K562 (cell line): Measurements from ENCODE around the gene CA7. TPM values are rescaled to one million over a fixed set of nuclear protein-coding genes. Genes with fewer than 3 reads are reported as not detected.

ENCODE experiments used
- ATAC-seq: fragments of 200-7000 bp; cut with Tn5 transposase; 3 replicates; pipeline ENCODE4 v1.9.1; 2020; ENCODE audit warnings: moderate library complexity
- BruUV-seq: library from RNA; stranded (reverse); fragments of 400-500 nt; replicated peaks from 2 replicates; lab custom pipeline; 2021; lab: Mats Ljungman, UMichigan
- CTCF ChIA-PET: fragments of 300-600 bp; formaldehyde crosslinking; extraction: SDS; loops from one replicate; lab custom pipeline; 2021; ENCODE audit warnings: low intra/inter-chr PET ratio; lab: Yijun Ruan, JAX
- POLR2A ChIA-PET: fragments of 300-600, 350-650 bp; sonication (Branson Sonifier 250); formaldehyde crosslinking; extraction: SDS; loops from one replicate; lab custom pipeline; 2021; ENCODE audit warnings: antibody characterized with exemption, inconsistent platforms; lab: Yijun Ruan, JAX
- DNase-seq, 4 experiments: peaks; one replicate each; pipeline versions ENCODE4 v3.0.0 to v3.0.0-alpha.2; 2011 to 2018; ENCODE audit warnings: low spot score in 3 of 4, mixed read lengths in 3 of 4; ENCODE audit errors: extremely low read depth in 1 of 4
- FAIRE-seq: peaks from 2 replicates; lab custom pipeline; 2011; peaks lifted over from hg19 to GRCh38; lab: Jason Lieb, UNC
- H2AFZ ChIP-seq: 2 replicates; pipeline ENCODE4 v1.6.0; 2011; ENCODE audit warnings: low read depth, low read length, control low read depth, inconsistent platforms
- H3K27ac ChIP-seq: fragments of 200-600 bp; 3 replicates; pipeline ENCODE4 v1.8.0; 2011; ENCODE audit warnings: low read depth, mild to moderate bottlenecking, control low read depth, inconsistent platforms, low read length, moderate library complexity, mixed read lengths; ENCODE audit errors: extremely low read depth
- H3K27me3 ChIP-seq, 2 experiments: fragments of 300-600 bp in 1 of 2; 2 replicates in 1 of 2; 3 replicates in 1 of 2; pipeline versions ENCODE4 v1.6.0 to v1.8.0; 2011; ENCODE audit warnings: inconsistent platforms in 2 of 2, low read length in 2 of 2, mild to moderate bottlenecking in 1 of 2, mixed read lengths in 1 of 2, moderate library complexity in 1 of 2; ENCODE audit not compliant: control insufficient read depth in 2 of 2, insufficient read depth in 2 of 2
- H3K36me3 ChIP-seq: fragments of 300-600 bp; 3 replicates; pipeline ENCODE4 v1.8.0; 2011; ENCODE audit warnings: mild to moderate bottlenecking, low read length, inconsistent platforms; ENCODE audit not compliant: control insufficient read depth, insufficient read depth
- H3K4me1 ChIP-seq, 2 experiments: fragments of 200-600 bp in 1 of 2; replicated peaks in 1 of 2; 2 replicates in 1 of 2; 3 replicates in 1 of 2; pipeline versions ENCODE4 v1.5.1 to v1.8.0; 2011; ENCODE audit warnings: inconsistent platforms in 2 of 2, low read length in 2 of 2, mild to moderate bottlenecking in 1 of 2, mixed read lengths in 1 of 2, moderate library complexity in 1 of 2; ENCODE audit not compliant: control insufficient read depth in 2 of 2, insufficient read depth in 2 of 2
- H3K4me2 ChIP-seq: 2 replicates; pipeline ENCODE4 v1.6.1; 2011; ENCODE audit warnings: low read length, control low read depth, inconsistent platforms, mixed read lengths; ENCODE audit not compliant: insufficient read depth
- H3K4me3 ChIP-seq: fragments of 200-600 bp; sonication (generic), shearing (Covaris generic); 2 replicates; pipeline ENCODE4 v1.5.1; 2016; ENCODE audit warnings: control low read depth, inconsistent platforms
- H3K79me2 ChIP-seq: fragments of 200-600 bp; 3 replicates; pipeline ENCODE4 v1.8.0; 2011; ENCODE audit warnings: low read length, inconsistent platforms; ENCODE audit not compliant: control insufficient read depth, insufficient read depth
- H3K9ac ChIP-seq, 2 experiments: 2 replicates each; pipeline versions ENCODE4 v1.6.0 to v1.6.1; 2011; ENCODE audit warnings: low read depth in 2 of 2, low read length in 2 of 2, control low read depth in 1 of 2, inconsistent platforms in 1 of 2, mild to moderate bottlenecking in 1 of 2, mixed read lengths in 1 of 2; ENCODE audit not compliant: insufficient read depth in 1 of 2
- H3K9me1 ChIP-seq: one replicate; pipeline ENCODE4 v1.6.0; 2011; ENCODE audit warnings: inconsistent platforms, mild to moderate bottlenecking, low read length, moderate library complexity; ENCODE audit not compliant: control insufficient read depth, insufficient read depth
- H3K9me3 ChIP-seq: replicated peaks from 2 replicates; pipeline ENCODE4 v1.5.1; 2011; ENCODE audit warnings: low read depth, low read length, inconsistent platforms; ENCODE audit not compliant: control insufficient read depth, insufficient read depth
- H4K20me1 ChIP-seq: replicated peaks from 2 replicates; pipeline ENCODE4 v1.6.1; 2011; ENCODE audit warnings: low read length, inconsistent platforms, mixed read lengths; ENCODE audit not compliant: control insufficient read depth, insufficient read depth
- CREB1 ChIP-seq, 2 experiments: sonication (generic) in 1 of 2; formaldehyde crosslinking in 1 of 2; IDR thresholded peaks; 2 replicates each; pipeline versions ENCODE4 v1.6.1 to v1.8.0; 2012 to 2022; ENCODE audit warnings: inconsistent platforms in 1 of 2, mild to moderate bottlenecking in 1 of 2, missing genetic modification reagents in 1 of 2, moderate library complexity in 1 of 2
- WGBS: fragments of 100-300 bp; shearing (Covaris generic); methylation state at CpG from one replicate; pipeline ENCODE4 v1.1.6; 2016; ENCODE audit warnings: low coverage, mixed read lengths; ENCODE audit not compliant: insufficient coverage; ENCODE audit errors: missing lambda C conversion rate; 5-methylcytosine and 5-hydroxymethylcytosine counted together
- in situ Hi-C: fragments of 300-500 bp; cut with MboI; formaldehyde crosslinking; loops from 4 replicates; pipeline ENCODE4 v1.15.0; 2018; ENCODE audit warnings: inconsistent platforms, mixed read lengths
- intact Hi-C: fragments of 100-400 bp; cut with micrococcal nuclease; formaldehyde crosslinking; loops from 2 replicates; pipeline ENCODE4 v1.14.2; 2022
- polyA plus RNA-seq, 8 experiments: library from polyadenylated mRNA; depleted of rRNA in 4 of 8; stranded (reverse) in 5 of 8; unstranded in 3 of 8; fragments of >200 nt; fragmentation: Nextera tagmentation in 2 of 8; fragmentation: Illumina TruSeq in 1 of 8; extraction: Ambion mirVana in 2 of 8; extraction: Trizol in 1 of 8; gene quantifications; 2 replicates each; pipeline versions ENCODE4 v1.2.1 to v1.2.3, GENCODE V29; 2011 to 2014; ENCODE audit warnings: inconsistent platforms in 1 of 8, missing spikeins in 1 of 8
- total RNA-seq, 7 experiments: library from RNA; depleted of rRNA in 6 of 7; stranded (reverse); fragments of >200 nt in 6 of 7; fragmentation: Illumina TruSeq in 2 of 7; extraction: Trizol in 2 of 7; gene quantifications; 2 replicates each; pipeline versions ENCODE4 v1.2.1 to v1.2.3, GENCODE V29; 2011 to 2021; ENCODE audit warnings: low replicate concordance in 1 of 7
- TF ChIP-seq, protein P1 (sequence below): fragments of 200-600 bp; sonication (generic); IDR thresholded peaks from one replicate; pipeline ENCODE4 v1.6.1; 2012; ENCODE audit warnings: mild to moderate bottlenecking, low read depth, low read length, inconsistent platforms

Gene CA7
- total and polyA plus RNA-seq, 9 of the 15 experiments (the other 6 are each of a cell fraction or from before 2014, with no cell fraction given) = 0.03 to 0.07 (median 0.05) TPM; not detected in 5

DNA sequence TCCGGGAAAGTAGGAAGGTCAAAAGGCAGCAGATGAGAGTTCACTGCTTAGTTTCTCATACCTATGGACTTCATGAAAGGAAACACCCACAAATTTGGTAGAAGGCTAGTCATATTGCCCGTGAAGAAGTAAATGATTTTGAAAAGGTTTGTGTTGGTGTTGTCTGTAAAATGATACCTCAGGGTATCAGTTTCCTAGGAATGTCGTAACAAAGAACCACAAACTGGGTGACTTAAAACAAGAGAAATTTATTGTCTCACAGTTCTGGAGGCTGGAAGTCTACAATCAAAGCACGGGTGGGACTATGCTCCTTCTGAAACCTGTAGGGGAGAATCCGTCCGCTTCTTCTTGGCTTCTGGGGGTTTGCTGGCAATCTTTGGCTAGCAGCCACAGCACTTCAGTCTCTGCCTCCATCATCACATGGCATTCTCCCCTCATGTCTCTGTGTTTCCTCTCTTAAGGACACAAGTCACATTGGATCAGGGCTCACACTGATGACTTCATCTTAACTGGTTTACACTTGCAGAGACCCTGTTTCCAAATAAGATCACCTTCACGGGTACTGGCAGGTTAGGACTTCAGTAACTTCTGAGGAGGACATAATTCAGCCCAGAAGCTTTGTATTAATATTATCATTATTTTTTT lies 11.4 kb upstream of the CA7 start:
- Histone ChIP-seq H3K9me1 (no peaks in the 10 kb centered on the region), H2AFZ (peak overlapping the region; percentile 100), H3K27ac (no peak overlapping the region), H3K9me3 (no peaks in the 10 kb centered on the region), H3K4me1 (peaks cover 9 to 11% of the 10 kb centered on the region in 2 experiments; a peak in 4 of 5 replicates), H3K79me2 (peaks cover 31% of the 10 kb centered on the region), H3K36me3 (peaks cover 19% of the 10 kb centered on the region), H4K20me1 (peaks cover 4% of the 10 kb centered on the region; the same call in 1 of the 2 replicates), H3K4me3 (no peak overlapping the region), H3K9ac (no peak overlapping the region), H3K4me2 (peak overlapping the region; percentile 6; the same call in 1 of the 2 replicates), H3K27me3 (peaks cover 0 to 4% of the 10 kb centered on the region in 2 experiments; a peak in 1 of 5 replicates)
- TF ChIP-seq, protein P1, sequence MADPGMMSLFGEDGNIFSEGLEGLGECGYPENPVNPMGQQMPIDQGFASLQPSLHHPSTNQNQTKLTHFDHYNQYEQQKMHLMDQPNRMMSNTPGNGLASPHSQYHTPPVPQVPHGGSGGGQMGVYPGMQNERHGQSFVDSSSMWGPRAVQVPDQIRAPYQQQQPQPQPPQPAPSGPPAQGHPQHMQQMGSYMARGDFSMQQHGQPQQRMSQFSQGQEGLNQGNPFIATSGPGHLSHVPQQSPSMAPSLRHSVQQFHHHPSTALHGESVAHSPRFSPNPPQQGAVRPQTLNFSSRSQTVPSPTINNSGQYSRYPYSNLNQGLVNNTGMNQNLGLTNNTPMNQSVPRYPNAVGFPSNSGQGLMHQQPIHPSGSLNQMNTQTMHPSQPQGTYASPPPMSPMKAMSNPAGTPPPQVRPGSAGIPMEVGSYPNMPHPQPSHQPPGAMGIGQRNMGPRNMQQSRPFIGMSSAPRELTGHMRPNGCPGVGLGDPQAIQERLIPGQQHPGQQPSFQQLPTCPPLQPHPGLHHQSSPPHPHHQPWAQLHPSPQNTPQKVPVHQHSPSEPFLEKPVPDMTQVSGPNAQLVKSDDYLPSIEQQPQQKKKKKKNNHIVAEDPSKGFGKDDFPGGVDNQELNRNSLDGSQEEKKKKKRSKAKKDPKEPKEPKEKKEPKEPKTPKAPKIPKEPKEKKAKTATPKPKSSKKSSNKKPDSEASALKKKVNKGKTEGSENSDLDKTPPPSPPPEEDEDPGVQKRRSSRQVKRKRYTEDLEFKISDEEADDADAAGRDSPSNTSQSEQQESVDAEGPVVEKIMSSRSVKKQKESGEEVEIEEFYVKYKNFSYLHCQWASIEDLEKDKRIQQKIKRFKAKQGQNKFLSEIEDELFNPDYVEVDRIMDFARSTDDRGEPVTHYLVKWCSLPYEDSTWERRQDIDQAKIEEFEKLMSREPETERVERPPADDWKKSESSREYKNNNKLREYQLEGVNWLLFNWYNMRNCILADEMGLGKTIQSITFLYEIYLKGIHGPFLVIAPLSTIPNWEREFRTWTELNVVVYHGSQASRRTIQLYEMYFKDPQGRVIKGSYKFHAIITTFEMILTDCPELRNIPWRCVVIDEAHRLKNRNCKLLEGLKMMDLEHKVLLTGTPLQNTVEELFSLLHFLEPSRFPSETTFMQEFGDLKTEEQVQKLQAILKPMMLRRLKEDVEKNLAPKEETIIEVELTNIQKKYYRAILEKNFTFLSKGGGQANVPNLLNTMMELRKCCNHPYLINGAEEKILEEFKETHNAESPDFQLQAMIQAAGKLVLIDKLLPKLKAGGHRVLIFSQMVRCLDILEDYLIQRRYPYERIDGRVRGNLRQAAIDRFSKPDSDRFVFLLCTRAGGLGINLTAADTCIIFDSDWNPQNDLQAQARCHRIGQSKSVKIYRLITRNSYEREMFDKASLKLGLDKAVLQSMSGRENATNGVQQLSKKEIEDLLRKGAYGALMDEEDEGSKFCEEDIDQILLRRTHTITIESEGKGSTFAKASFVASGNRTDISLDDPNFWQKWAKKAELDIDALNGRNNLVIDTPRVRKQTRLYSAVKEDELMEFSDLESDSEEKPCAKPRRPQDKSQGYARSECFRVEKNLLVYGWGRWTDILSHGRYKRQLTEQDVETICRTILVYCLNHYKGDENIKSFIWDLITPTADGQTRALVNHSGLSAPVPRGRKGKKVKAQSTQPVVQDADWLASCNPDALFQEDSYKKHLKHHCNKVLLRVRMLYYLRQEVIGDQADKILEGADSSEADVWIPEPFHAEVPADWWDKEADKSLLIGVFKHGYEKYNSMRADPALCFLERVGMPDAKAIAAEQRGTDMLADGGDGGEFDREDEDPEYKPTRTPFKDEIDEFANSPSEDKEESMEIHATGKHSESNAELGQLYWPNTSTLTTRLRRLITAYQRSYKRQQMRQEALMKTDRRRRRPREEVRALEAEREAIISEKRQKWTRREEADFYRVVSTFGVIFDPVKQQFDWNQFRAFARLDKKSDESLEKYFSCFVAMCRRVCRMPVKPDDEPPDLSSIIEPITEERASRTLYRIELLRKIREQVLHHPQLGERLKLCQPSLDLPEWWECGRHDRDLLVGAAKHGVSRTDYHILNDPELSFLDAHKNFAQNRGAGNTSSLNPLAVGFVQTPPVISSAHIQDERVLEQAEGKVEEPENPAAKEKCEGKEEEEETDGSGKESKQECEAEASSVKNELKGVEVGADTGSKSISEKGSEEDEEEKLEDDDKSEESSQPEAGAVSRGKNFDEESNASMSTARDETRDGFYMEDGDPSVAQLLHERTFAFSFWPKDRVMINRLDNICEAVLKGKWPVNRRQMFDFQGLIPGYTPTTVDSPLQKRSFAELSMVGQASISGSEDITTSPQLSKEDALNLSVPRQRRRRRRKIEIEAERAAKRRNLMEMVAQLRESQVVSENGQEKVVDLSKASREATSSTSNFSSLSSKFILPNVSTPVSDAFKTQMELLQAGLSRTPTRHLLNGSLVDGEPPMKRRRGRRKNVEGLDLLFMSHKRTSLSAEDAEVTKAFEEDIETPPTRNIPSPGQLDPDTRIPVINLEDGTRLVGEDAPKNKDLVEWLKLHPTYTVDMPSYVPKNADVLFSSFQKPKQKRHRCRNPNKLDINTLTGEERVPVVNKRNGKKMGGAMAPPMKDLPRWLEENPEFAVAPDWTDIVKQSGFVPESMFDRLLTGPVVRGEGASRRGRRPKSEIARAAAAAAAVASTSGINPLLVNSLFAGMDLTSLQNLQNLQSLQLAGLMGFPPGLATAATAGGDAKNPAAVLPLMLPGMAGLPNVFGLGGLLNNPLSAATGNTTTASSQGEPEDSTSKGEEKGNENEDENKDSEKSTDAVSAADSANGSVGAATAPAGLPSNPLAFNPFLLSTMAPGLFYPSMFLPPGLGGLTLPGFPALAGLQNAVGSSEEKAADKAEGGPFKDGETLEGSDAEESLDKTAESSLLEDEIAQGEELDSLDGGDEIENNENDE = no peak
- TF ChIP-seq CREB1 (IDR thresholded peaks at IDR 0.05) = peak; percentile 25; the same call in 1 of the 2 replicates
- TF ChIP-seq CREB1 (CRISPR knock-in tag; IDR thresholded peaks at IDR 0.05) = no peak
- in situ Hi-C loops (no loop called here), intact Hi-C loops (no loop called here)
- no peak for ATAC-seq
- POLR2A ChIA-PET = interaction anchor here (0.7 kb wide), 1 partner anchor 23 kb away, joined by 3 read pairs; no protein-coding TSS in a partner anchor
- peak in 1 of 4 experiments; percentile 2 for DNase-seq
- 36% methylated on average over 7 of the region's 7 CpGs for WGBS
- CTCF ChIA-PET = interaction anchor here (0.6 kb wide), 1 partner anchor 14 kb away, joined by 3 read pairs; no protein-coding TSS in a partner anchor
- BruUV-seq = no TSS peak
- no peak for FAIRE-seq
